ENCODE data around the gene PDIA5. TPM values are rescaled to one million over a fixed set of nuclear protein-coding genes. Genes with fewer than 3 reads are reported as not detected.

Gene PDIA5
- total RNA-seq, 1 donor from 2014 or later = 49.4 TPM

- Mint-ChIP-seq H3K4me1 (ENCODE audit: low read depth, unreplicated experiment) (peaks cover 59% of the 10 kb centered on the region), H3K27me3 (ENCODE audit: unreplicated experiment) (peaks cover 3% of the 10 kb centered on the region), H3K4me3 (ENCODE audit: unreplicated experiment) (no peak overlapping the region), H3K9me3 (ENCODE audit: unreplicated experiment) (peaks cover 3% of the 10 kb centered on the region), H3K36me3 (ENCODE audit: unreplicated experiment) (no peaks in the 10 kb centered on the region), H3K27ac (ENCODE audit: unreplicated experiment) (no peak overlapping the region)
- no peak for DNase-seq
- TF ChIP-seq CTCF (IDR thresholded peaks at IDR 0.05; ENCODE audit: partially characterized antibody, unreplicated experiment) = no peak
Measured at GRCh38 chr3:123076496-123077418, 9.9 kb downstream of the PDIA5 start.

GRCh38 chr3:123078101-123078500 lies 11.3 kb downstream of the PDIA5 start:
- Mint-ChIP-seq H3K36me3 (ENCODE audit: unreplicated experiment) (no peaks in the 10 kb centered on the region), H3K9me3 (ENCODE audit: unreplicated experiment) (no peaks in the 10 kb centered on the region), H3K4me3 (ENCODE audit: unreplicated experiment) (no peak overlapping the region), H3K27ac (ENCODE audit: unreplicated experiment) (no peak overlapping the region), H3K27me3 (ENCODE audit: unreplicated experiment) (peaks cover 3% of the 10 kb centered on the region), H3K4me1 (ENCODE audit: low read depth, unreplicated experiment) (peaks cover 60% of the 10 kb centered on the region)
- no peak for TF ChIP-seq CTCF (IDR thresholded peaks at IDR 0.05; ENCODE audit: partially characterized antibody, unreplicated experiment)
- no peak for DNase-seq

DNA sequence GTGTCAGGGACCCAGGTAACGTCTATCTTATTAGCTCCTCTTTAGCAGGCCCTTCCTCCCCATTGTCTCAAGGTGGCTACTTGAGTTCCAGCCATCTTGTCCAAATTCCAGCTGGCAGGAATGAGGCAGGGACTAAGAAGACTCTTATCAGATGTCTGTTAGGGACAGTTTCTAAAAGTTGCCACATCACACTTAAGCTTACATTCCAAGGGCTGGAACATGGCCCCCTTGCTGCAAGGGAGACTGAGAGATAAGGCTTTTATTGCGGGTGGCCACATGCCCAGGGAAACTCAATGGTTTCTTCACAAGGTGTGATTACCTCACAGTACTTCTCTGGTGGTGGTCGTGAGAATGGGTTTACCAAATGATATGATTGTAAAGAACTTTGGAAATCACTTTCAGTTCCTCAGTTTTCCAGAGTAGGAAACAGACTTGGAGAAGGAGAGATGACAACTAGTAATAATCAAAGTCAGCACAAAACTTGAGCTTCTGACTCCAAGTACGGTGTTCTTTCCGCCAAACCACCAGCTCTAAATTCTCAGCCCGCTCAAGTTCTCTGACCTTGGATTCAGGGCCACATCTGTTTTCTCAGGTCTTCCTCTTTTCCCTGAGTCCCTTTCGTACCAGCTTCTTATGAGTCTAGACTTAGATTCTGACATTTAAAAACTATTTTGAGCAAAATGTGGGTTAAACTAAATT lies 14.2 kb downstream of the PDIA5 start:
- H3K9me3 Mint-ChIP-seq (ENCODE audit: unreplicated experiment) = peaks cover 1% of the 10 kb centered on the region
- H3K36me3 Mint-ChIP-seq (ENCODE audit: unreplicated experiment) = no peaks in the 10 kb centered on the region
- H3K4me1 Mint-ChIP-seq (ENCODE audit: low read depth, unreplicated experiment) = peaks cover 73% of the 10 kb centered on the region
- no peak overlapping the region for H3K27ac Mint-ChIP-seq (ENCODE audit: unreplicated experiment)
- TF ChIP-seq CTCF (IDR thresholded peaks at IDR 0.05; ENCODE audit: partially characterized antibody, unreplicated experiment) = no peak
- peaks cover 2% of the 10 kb centered on the region for H3K27me3 Mint-ChIP-seq (ENCODE audit: unreplicated experiment)
- DNase-seq = no peak
- no peak overlapping the region for H3K4me3 Mint-ChIP-seq (ENCODE audit: unreplicated experiment)

DNA sequence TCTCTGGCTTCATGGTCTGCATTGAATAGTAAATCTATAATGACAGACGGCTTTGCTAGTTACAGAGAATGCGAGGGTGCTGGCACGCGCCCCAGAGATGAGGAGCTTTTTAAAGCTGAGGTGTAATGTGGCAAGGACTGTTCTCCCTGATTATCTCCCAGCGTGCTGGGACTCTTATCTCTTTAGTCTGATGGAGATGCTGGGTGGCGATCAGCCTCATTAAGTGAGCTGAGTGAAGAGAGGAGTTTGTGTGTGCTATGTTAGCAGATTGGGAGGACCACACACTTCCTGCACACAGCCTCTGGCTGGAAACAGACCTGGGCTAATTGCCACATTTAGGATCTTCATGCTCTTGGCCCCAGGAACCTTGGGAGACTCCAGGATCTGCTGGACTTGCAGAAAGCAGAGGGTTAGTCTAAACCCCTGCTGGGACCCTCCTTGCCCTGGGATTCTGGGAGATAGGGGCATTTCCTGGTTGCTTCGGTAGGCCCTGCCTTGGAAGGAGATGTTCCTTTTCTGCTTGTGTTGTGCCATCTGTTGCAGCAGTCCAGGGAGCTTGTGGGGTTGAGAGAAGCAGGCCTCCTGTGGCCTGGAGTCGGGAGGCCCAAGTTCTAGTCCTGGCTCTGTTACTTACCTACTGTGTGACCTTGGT lies 15.0 kb downstream of the PDIA5 start:
- peaks cover 74% of the 10 kb centered on the region for H3K4me1 Mint-ChIP-seq (ENCODE audit: low read depth, unreplicated experiment)
- TF ChIP-seq CTCF (IDR thresholded peaks at IDR 0.05; ENCODE audit: partially characterized antibody, unreplicated experiment) = no peak
- no peaks in the 10 kb centered on the region for H3K36me3 Mint-ChIP-seq (ENCODE audit: unreplicated experiment)
- H3K27me3 Mint-ChIP-seq (ENCODE audit: unreplicated experiment) = peaks cover 2% of the 10 kb centered on the region
- H3K27ac Mint-ChIP-seq (ENCODE audit: unreplicated experiment) = peak overlapping the region; percentile 35
- peak overlapping the region; percentile 63 for H3K4me3 Mint-ChIP-seq (ENCODE audit: unreplicated experiment)
- no peak for DNase-seq
- H3K9me3 Mint-ChIP-seq (ENCODE audit: unreplicated experiment) = peaks cover 1% of the 10 kb centered on the region
